HG03460 (cell line): ENCODE results near the gene ZNF414.

Source experiments
- ATAC-seq: cut with Tn5 transposase; IDR thresholded peaks from one replicate; pipeline ENCODE4 v1.9.1; 2021; ENCODE audit not compliant: unreplicated experiment

Gene ZNF414

DNA sequence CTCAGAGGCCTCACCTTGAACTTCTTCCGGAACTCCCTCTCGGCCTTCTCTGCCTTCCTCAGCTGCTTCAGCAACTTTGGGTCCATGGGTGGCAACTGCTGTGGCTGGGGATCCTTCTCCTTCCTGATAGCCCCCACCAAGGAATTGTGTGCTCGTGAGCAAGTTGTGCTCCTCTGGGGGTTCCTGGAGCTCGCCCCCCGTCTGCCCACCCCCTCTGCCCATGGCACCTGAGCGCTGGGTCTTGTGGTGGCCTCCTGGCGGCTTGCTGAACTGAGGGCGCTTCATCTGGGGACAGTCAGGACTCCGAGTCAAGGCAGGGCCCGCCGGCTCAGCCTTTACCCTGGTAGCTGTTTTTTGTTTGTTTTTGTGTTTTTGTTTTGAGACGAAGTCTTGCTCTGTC lies 23.1 kb downstream of the ZNF414 start:
- no peak for ATAC-seq

- ATAC-seq = no peak
Observed at GRCh38 chr19:8490395-8490760, 23.6 kb downstream of the ZNF414 start.

DNA sequence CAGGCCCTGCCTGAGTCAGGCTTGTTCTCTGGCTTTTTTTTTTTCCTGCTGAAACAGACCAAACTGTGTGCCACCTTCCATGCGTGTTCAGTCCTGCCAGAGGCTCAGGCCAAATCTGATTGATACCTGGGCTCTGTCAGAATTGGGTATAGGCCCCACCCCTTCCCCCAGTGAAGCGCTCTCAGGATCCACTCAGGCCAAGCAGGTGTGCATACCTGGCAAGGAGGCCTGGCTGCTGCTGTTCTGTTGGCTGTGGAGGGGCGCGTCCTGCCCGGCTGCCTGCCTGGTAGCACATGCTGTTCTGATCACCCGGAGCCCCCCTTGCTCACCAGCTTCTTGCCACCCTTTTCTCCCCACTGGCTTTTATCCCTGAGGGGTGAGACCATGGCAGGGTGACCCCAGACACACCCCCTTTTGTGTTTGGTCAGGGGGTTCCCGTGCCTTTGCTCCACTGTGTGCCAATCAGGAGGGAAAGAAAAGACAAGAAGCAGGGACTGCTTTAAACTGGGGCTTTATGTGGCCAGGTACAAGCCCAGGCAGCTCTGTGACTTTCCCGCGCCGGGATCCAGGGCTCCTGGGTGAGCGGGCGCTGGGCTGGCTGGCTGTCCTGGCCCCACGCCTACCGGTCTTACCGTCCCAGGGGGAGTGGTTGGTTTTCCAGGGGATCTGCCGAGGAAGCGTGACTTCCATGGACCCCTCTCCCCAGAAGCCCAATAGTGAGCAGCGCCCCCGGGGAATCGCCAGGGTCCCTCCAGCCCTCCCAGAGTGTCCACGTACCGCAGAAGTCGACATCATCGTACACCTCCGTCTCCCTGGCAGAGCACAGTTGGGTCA lies 24.2 kb downstream of the ZNF414 start:
- ATAC-seq = no peak

- no peak for ATAC-seq
Observed at GRCh38 chr19:8488365-8488764, 25.6 kb downstream of the ZNF414 start.

- ATAC-seq = no peak
Observed at GRCh38 chr19:8487137-8487851, 26.7 kb downstream of the ZNF414 start.

DNA sequence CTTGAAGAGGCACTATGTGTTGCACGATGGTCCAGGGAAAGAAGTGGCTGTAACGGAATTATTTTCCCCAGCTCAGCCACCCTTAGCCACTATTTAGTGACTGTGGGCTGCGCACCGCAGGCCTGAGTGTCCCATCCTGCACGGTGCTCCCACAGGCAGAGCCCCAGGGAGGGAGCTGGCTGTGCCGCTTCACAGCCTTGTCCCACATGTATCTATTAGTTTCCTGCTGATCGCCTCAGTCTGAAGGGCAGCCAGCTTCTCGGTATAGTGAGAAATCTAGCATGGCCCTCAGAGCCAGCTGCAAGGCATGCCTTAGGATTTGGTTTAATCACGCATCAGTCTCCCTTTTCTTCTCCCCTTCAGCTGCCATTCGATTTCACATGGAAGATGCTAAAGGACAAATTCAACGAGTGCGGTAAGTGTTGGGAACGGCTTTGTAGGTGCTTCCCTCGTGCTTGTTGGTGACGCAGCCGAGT lies 27.3 kb downstream of the ZNF414 start:
- no peak for ATAC-seq

DNA sequence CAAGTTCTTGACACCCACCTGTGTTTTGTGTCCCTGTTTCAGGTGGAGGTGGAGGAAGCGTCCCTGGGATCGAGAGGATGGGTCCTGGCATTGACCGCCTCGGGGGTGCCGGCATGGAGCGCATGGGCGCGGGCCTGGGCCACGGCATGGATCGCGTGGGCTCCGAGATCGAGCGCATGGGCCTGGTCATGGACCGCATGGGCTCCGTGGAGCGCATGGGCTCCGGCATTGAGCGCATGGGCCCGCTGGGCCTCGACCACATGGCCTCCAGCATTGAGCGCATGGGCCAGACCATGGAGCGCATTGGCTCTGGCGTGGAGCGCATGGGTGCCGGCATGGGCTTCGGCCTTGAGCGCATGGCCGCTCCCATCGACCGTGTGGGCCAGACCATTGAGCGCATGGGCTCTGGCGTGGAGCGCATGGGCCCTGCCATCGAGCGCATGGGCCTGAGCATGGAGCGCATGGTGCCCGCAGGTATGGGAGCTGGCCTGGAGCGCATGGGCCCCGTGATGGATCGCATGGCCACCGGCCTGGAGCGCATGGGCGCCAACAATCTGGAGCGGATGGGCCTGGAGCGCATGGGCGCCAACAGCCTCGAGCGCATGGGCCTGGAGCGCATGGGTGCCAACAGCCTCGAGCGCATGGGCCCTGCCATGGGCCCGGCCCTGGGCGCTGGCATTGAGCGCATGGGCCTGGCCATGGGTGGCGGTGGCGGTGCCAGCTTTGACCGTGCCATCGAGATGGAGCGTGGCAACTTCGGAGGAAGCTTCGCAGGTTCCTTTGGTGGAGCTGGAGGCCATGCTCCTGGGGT lies 28.2 kb downstream of the ZNF414 start:
- ATAC-seq = no peak

DNA sequence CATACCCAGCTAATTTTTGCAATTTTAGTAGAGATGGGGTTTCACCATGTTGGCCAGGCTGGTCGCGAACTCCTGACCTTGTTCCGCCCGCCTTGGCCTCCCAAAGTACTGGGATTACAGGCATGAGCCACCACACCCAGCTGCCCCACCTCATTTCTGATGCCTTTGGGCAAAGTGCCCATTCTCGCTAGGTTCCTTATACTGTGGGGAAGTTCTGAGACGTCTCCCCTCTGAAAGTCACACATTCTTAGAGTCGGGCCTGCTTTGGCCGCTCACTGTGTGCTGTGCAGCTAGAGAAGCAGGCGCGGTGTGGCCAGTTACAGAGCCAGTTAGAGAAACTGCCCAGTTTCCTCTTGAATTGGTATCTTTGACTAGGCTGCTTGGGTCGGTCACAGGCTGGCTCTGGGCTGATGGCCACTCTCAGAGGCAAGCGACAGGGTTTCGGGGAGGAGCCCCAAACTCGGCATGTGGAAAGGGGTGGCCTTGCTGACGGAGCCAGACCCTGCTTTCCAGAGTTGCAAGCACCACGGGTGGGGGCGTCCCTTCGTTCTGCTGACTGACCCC lies 29.6 kb downstream of the ZNF414 start:
- ATAC-seq = no peak

DNA sequence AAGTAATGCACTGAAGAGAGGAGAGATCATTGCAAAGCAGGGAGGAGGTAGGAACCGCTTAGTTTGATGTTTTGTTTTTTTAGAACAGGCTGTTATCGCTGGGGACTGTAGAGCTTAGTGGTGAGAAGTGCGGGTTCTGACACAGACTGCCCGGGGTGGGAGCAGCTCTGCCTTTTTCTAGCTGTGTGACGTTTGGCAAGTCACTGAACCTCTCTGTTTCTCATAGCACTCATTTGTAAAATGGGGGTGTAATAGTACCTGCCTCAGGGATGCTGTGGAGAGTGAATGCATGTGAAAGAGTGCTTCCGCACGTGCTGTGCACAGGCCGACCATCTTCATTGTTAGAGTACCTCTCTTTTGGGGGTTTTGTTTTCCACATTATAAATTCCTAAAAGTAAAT lies 30.8 kb downstream of the ZNF414 start:
- ATAC-seq = no peak

DNA sequence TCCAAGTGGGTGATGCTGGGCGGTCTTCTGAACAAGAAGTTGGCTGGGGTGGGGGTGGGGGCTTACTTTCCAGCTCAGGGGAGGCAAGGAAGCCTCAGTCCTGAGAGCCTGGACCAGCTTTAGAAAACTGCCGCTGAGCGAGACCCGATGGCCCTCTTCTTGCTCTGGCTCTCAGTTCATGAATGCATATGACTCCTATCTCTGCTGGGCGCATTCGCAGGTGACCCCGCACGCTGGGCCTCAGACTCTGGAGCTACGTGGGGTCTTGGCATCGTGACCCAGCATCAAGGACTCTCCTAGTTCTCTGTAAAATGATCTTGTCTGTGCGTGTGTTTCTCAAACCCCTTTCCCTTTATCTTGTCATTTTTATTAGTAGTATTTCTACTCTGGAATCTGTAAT lies 31.3 kb downstream of the ZNF414 start:
- no peak for ATAC-seq

GRCh38 chr19:8481616-8482015 lies 32.4 kb downstream of the ZNF414 start:
- ATAC-seq = no peak

DNA sequence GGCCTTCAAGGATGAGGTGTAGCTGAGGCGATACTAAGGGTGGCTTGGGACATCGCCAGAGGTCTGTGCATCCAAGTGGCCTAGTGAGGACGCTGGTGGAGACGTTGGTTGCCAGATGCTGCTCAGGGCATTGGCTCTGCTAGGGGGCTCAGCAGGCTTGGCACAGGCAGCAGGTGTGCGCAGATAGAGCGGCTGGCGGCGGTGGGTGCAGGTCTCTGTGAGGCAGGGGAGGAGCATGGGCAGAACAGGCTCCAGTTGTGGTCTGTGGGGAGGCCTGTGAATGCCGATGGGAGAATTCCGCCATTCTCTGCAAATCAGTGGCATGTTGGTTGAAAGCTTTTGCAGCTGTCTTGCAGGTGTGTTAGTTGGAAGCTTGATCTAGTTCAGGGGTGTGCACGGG lies 32.8 kb downstream of the ZNF414 start:
- ATAC-seq = no peak

DNA sequence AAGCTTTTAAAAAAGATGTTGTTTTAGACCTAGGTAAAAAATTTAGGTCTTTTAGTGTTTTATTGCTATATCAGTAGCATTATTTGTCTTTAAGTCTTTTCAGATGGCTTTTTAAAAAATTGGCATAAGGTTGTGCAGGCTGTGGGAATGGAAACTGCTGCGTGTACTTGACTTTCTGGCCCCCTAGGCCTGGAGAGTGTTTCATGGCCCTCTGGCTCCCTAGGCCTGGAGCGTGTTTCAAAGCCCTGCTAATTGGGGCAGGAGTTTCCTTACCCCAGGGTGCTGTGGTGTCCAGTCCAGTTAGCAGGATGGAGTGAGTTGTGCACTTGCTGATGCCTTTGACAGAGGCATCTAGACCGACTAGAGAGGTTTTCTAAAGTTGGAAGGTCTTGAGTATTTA lies 35.4 kb downstream of the ZNF414 start:
- no peak for ATAC-seq

- ATAC-seq = no peak
Observed at GRCh38 chr19:8477889-8478288, 36.1 kb downstream of the ZNF414 start.

DNA sequence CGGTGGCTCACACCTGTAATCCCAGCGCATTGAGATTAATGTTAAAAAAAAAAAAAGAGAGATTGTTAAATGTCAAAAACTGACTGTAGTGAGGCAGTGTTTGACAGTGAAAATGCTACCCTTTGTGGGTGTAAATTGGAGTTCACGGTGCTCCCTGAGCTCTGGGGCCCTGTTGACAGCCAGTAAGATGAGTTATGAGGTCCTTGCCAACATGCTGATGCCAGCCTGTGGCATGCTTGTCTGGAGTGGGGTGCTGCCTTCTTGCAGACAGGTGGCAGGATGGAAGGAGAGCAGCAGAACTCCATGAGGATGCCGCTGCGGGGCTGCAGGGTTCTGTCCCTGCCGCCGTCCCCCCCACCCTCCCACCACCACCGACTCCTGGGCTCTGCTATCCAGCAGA lies 37.4 kb downstream of the ZNF414 start:
- no peak for ATAC-seq

GRCh38 chr19:8475005-8475404 lies 39.0 kb downstream of the ZNF414 start:
- ATAC-seq = no peak

- peak; percentile 48 for ATAC-seq
Observed at GRCh38 chr19:8473648-8474476, 40.1 kb downstream of the ZNF414 start.

DNA sequence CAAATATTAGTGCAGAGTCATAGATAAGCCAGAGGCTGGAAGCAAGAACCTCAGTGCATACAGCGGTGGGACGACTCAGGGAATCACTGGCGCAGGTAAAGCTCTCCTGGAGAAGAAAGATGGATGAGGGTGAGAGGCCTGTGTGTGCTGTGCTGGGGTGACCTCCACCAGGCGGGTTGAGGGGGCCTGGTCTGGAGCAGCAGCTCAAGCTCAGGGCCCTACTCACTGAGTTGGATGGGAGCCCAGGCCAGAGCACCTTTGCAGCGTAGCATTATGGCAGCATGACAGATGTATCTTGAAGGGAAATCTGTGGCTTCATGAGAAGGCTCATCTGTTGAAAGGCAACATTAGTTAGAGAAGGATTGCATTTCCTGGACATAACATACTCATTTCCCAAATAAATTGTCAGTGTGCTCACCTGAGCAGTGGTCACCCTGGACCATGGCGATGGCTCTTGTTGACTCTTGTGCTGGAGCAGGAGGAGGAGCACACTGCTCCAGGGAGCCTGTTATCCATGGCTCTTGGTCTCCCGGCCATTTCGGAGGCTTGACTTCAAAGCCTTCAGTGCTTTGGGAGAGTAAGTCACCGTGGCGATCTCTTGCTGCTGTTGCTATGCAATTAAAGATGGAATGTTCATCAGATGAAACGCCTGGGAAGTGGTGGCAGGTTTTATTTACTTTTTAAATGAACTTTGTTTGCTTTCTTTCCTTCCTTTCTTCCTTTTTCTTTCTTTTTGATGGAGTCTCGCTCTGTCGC lies 44.2 kb downstream of the ZNF414 start:
- no peak for ATAC-seq

- no peak for ATAC-seq
Observed at GRCh38 chr19:8468761-8469373, 45.1 kb downstream of the ZNF414 start.
